HCEC 1CT (cell line): ENCODE data around the gene MAP4K3.

Experiments
- DNase-seq: peaks from one replicate; pipeline ENCODE4 v3.0.0-alpha.2; 2017

The MAP4K3 gene

GRCh38 chr2:39437522-39438296 is 624 bp upstream of the MAP4K3 start:
- peak; percentile 58 for DNase-seq

DNA sequence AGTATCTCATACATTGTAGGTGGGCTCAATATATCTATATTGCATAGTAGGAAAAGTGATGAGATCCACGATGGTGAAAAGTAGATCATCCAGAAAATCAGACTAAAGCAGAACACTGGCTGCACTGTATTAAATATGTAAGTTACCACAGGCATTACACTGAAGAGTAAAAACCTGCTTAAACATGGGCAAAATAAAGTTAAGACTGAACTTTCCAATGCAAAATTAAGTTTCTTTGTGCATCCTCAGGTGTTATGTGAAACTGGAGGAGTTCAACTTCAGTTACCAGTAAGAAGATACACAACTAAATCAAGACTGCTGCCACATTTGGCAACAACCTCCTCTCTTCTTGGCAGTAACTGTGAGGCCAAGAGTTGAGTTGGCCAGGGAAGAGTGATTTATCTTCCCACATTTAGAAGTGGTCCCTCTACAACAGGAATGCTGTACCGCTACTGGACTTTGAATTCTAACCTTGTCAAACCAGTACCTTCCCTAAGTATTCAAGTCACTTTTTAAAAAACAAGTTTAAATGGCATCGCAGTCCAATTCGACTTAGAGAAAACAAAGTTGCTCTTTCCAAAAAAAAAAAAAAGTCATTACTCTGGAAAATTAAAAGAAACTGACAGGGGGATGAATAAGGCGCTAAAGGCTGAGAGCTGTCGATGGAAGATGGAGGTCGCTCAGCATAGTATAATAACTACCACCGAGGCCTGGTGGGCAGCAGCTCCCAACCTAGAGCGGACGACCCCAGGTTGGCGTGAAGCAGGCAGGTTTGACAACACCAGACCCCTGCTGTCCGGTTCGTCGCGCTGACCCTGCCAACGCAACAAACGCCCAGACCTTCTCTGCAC is 1.1 kb downstream of the MAP4K3 start:
- DNase-seq = peak; percentile 48

- DNase-seq = no peak
Observed at GRCh38 chr2:39435234-39435633, 1.9 kb downstream of the MAP4K3 start.

DNA sequence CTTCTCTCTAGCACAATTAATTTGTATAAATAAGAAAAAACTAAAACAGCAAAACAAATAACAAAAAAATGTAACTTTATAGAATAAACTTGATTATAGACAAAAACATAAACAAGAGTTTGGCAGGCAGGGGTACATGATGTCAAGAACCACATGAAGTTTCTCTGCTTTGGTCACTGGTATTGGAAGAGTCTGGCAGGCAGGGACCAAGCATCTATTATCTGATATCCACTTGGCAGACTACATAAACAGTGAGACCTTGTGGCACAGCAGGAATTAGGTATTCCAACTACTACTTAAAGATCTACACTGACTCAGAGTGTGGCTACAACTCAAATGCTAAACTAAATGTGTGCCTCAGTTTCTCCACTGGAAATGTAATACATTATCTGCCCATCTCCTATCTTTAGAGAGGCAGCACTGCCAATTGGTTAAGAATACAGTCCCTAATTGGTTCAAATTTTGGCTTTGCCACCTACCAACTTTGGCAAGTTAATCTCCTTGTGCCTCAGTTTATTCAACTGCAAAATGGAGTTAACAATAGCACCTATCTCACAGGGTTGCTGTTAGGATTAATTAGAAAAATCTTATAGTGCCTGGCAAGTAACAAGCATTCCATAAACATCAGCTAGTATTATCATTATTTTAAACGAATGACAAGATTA is 2.7 kb downstream of the MAP4K3 start:
- DNase-seq = no peak

- DNase-seq = peak; percentile 48
Observed at GRCh38 chr2:39433586-39434195, 3.4 kb downstream of the MAP4K3 start.

DNA sequence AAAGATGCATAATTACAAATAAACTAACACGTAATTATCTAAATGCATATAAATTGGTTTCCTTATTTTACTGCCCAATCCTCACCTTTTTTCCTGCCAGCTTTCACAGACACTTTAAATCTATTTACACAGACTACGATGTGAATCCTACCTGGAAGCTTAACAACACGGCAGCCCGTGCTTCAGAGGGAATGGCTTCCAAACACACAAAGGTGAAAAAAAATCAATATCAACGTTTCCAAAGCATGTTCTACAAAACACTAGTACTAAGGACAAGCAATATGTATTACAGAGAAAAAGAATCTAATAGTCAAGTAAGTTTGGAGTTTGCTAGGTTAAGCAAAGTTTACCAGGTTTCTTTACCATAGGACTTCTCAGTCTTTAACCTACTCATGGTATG is 4.4 kb downstream of the MAP4K3 start:
- DNase-seq = no peak

GRCh38 chr2:39431592-39432316 is 5.3 kb downstream of the MAP4K3 start:
- peak; percentile 40 for DNase-seq

DNA sequence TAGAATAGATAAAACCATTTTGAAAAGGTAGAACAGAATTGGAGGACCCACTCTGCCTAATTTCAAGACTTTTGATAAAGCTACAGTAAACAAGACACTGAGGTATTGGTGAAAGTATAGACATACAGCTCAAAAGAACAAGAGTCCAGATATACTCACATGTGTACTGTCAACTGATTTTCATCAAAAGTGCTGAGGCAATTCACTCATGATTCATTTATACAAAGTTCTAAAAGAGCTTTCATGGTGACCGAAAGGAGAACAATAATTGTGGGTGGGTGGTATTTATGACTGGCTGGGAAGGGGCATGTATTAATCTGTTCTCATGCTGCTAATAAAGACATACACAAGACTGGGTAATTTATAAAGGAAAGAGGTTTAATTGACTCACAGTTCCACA is 7.3 kb downstream of the MAP4K3 start:
- no peak for DNase-seq

DNA sequence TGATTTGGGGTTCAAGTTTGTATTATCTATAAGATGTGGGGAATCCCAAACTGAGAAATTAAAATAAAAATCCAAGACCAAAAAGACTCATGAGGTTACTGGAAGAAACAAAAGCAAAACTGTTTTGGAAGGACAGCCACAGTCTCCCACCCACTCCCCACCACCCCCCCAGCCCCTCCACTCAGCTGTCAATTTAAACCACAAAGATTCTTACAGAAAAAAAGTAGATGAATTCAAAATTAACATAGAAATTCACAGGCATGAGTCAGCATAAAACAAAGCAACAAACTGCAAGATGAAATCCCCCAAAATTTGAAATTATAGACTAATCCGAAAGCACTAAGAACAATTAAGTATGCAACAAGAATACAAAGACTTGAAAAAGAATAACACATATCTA is 12.1 kb downstream of the MAP4K3 start:
- DNase-seq = no peak

DNA sequence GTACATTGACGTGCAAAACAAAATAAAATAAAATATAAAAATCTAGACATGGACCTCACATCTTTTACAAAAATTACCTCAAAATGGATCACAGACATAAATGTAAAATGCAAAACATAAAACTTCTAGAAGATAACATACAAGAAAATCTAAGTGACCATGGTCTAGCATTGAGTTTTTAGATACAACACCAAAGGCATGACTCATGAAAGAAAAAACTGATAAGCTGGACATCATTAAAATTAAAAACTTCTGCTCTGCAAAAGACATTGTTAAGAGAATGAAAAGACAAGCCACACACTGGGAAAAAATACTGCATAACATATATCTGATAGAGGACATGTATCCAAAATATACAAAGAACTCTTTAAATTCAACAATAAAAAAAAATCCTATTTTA is 14.4 kb downstream of the MAP4K3 start:
- DNase-seq = no peak

DNA sequence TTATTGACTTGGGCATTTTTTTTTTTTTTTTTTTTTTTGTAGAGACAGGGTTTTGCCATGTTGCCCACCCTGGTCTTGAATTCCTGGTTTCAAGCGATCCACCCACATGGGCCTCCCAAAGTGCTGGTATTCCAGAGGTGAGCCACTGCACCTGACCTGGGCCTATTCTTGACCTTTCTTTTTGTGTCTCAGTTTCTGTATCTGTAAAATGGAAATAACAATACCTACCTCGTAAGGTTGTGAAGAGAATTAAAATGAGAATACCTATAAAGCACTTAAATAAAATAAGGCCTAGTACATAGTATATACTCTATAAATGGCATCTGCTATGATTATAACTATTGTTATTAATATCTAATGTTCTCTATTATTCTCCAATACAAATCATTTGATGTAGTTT is 15.7 kb downstream of the MAP4K3 start:
- DNase-seq = no peak

GRCh38 chr2:39419282-39420223 is 17.5 kb downstream of the MAP4K3 start:
- DNase-seq = peak; percentile 75

DNA sequence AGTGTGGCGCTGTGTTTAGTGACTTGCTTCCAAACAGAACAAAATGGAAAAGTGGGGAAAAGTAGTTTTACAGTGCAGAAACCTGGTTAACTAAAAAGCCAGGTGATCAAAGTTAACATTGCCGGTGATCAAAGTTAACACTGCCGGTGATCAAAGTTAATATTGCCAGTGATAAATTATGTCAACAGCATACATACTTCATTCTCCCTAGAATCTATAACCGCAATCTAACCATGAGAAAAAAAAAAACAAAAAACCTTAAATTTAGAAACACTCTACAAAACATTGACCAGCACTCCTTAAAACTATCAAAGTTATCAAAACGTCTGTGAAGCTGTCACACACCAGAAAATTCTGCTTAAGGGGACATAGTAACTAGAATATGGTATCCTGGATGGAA is 18.6 kb downstream of the MAP4K3 start:
- DNase-seq = no peak

GRCh38 chr2:39416140-39416539 is 20.9 kb downstream of the MAP4K3 start:
- peak; percentile 50 for DNase-seq

- DNase-seq = peak; percentile 36
Observed at GRCh38 chr2:39413063-39413737, 23.9 kb downstream of the MAP4K3 start.

GRCh38 chr2:39411181-39411944 is 25.7 kb downstream of the MAP4K3 start:
- peak; percentile 97 for DNase-seq

GRCh38 chr2:39409697-39410389 is 27.2 kb downstream of the MAP4K3 start:
- no peak for DNase-seq

- no peak for DNase-seq
Observed at GRCh38 chr2:39408351-39409136, 28.5 kb downstream of the MAP4K3 start.
